ENCODE measurements around the gene TBC1D22A. TPM values are rescaled to one million over a fixed set of nuclear protein-coding genes. Genes with fewer than 3 reads are reported as not detected.
A peak's percentile ranks its signal among the peaks of the same experiment; 100 is the strongest.

The TBC1D22A gene
- total RNA-seq, 1 donor from 2014 or later: 14.3 TPM

GRCh38 chr22:46734830-46735453, 27.5 kb upstream of the TBC1D22A start:
- H3K36me3 Mint-ChIP-seq (ENCODE audit: low read depth): no peaks in the 10 kb centered on the region
- no peaks in the 10 kb centered on the region for H3K27me3 Mint-ChIP-seq (ENCODE audit: low read depth)
- H3K27ac Mint-ChIP-seq (ENCODE audit: unreplicated experiment): no peak overlapping the region
- no peaks in the 10 kb centered on the region for H3K9me3 Mint-ChIP-seq
- peak overlapping the region; percentile 56 for H3K4me3 Mint-ChIP-seq
- DNase-seq (ENCODE audit: low read depth, low spot score): no peak
- H3K4me1 Mint-ChIP-seq: peaks cover 44% of the 10 kb centered on the region
- no peak for TF ChIP-seq CTCF (conservative IDR thresholded peaks at IDR 0.05)

GRCh38 chr22:46735747-46736608, 26.5 kb upstream of the TBC1D22A start:
- peak overlapping the region; percentile 85 for H3K27ac Mint-ChIP-seq (ENCODE audit: unreplicated experiment)
- H3K27me3 Mint-ChIP-seq (ENCODE audit: low read depth): no peaks in the 10 kb centered on the region
- peaks cover 39% of the 10 kb centered on the region for H3K4me1 Mint-ChIP-seq
- peak overlapping the region; percentile 97 for H3K4me3 Mint-ChIP-seq
- H3K36me3 Mint-ChIP-seq (ENCODE audit: low read depth): no peaks in the 10 kb centered on the region
- no peak for DNase-seq (ENCODE audit: low read depth, low spot score)
- H3K9me3 Mint-ChIP-seq: no peaks in the 10 kb centered on the region
- TF ChIP-seq CTCF (conservative IDR thresholded peaks at IDR 0.05): no peak

- Mint-ChIP-seq H3K9me3 (no peaks in the 10 kb centered on the region), H3K27me3 (ENCODE audit: low read depth) (no peaks in the 10 kb centered on the region), H3K4me1 (peaks cover 35% of the 10 kb centered on the region), H3K36me3 (ENCODE audit: low read depth) (no peaks in the 10 kb centered on the region), H3K4me3 (peak overlapping the region; percentile 97), H3K27ac (ENCODE audit: unreplicated experiment) (peak overlapping the region; percentile 85)
- DNase-seq (ENCODE audit: low read depth, low spot score): no peak
- no peak for TF ChIP-seq CTCF (conservative IDR thresholded peaks at IDR 0.05)
These were observed 25.7 kb upstream of the TBC1D22A start for GRCh38 chr22:46736705-46737104.

- Mint-ChIP-seq H3K36me3 (ENCODE audit: low read depth) (no peaks in the 10 kb centered on the region), H3K27ac (ENCODE audit: unreplicated experiment) (peak overlapping the region; percentile 95), H3K27me3 (ENCODE audit: low read depth) (no peaks in the 10 kb centered on the region), H3K4me3 (peak overlapping the region; percentile 97), H3K4me1 (peaks cover 28% of the 10 kb centered on the region), H3K9me3 (no peaks in the 10 kb centered on the region)
- peak; percentile 25 for DNase-seq (ENCODE audit: low read depth, low spot score)
- no peak for TF ChIP-seq CTCF (conservative IDR thresholded peaks at IDR 0.05)
These were observed 25.1 kb upstream of the TBC1D22A start for GRCh38 chr22:46737105-46737975.

GRCh38 chr22:46737976-46738646, 24.3 kb upstream of the TBC1D22A start, which contains the start of gene CERK:
TSS of gene CERK (minus strand) at chr22:46738252. CDS start at chr22:46738148, 104 bp downstream.
- peak within 1 kb of the TSS; percentile 97 for H3K4me3 Mint-ChIP-seq
- H3K27ac Mint-ChIP-seq (ENCODE audit: unreplicated experiment): peak within 1 kb of the TSS; percentile 95
- peaks cover 24% of the 10 kb centered on the region for H3K4me1 Mint-ChIP-seq
- no peaks in the 10 kb centered on the region for H3K27me3 Mint-ChIP-seq (ENCODE audit: low read depth)
- no peaks in the 10 kb centered on the region for H3K9me3 Mint-ChIP-seq
- no peak for TF ChIP-seq CTCF (conservative IDR thresholded peaks at IDR 0.05)
- DNase-seq (ENCODE audit: low read depth, low spot score): peak; percentile 53
- no peaks in the 10 kb centered on the region for H3K36me3 Mint-ChIP-seq (ENCODE audit: low read depth)

Data from neural crest cell (in vitro differentiated cells).